Panc1 (cell line): Measurements from ENCODE around the gene TXNRD1.

Source experiments
- CTCF ChIP-seq: fragments of 450-650 bp; IDR thresholded peaks from 2 replicates; pipeline ENCODE4 v1.5.1; 2017; ENCODE audit warnings: mild to moderate bottlenecking
- POLR2AphosphoS5 ChIP-seq: IDR thresholded peaks from 2 replicates; pipeline ENCODE4 v1.6.1; 2012; ENCODE audit warnings: mild to moderate bottlenecking, low read depth, low read length, moderate library complexity
- REST ChIP-seq, 2 experiments: IDR thresholded peaks; 2 replicates each; pipeline ENCODE4 v1.6.1; 2011 to 2012; ENCODE audit warnings: low read depth in 2 of 2, control low read depth in 1 of 2, low read length in 1 of 2, mild to moderate bottlenecking in 1 of 2, moderate library complexity in 1 of 2; ENCODE audit not compliant: insufficient read depth in 1 of 2
- SIN3A ChIP-seq: IDR thresholded peaks from 2 replicates; pipeline ENCODE4 v1.6.1; 2012; ENCODE audit warnings: low read depth, mild to moderate bottlenecking, low read length, moderate library complexity, borderline replicate concordance; ENCODE audit not compliant: insufficient read depth

GRCh38 chr12:104331376-104331775 is 115.8 kb downstream of the TXNRD1 start:
- no peak for TF ChIP-seq SIN3A
- no peak for TF ChIP-seq CTCF
- TF ChIP-seq POLR2AphosphoS5 = 0 out of 2 replicates have a peak, but pooled peaks have one; percentile 7
- no peak for TF ChIP-seq REST (IDR thresholded peaks at IDR 0.05; ENCODE audit: insufficient read depth in 1 of 2, low read depth in 2 of 2, low read length in 1 of 2)
